HT1080 (cell line): ENCODE data around the gene MDFI. TPM values are rescaled to one million over a fixed set of nuclear protein-coding genes. Genes with fewer than 3 reads are reported as not detected.

Experiments used
- DNase-seq: peaks from one replicate; pipeline ENCODE4 v3.0.0-alpha.2; 2015; ENCODE audit warnings: low read depth
- polyA plus RNA-seq, 2 experiments: library from polyadenylated mRNA; depleted of rRNA; stranded (reverse); fragments of >200 nt; gene quantifications; 2 replicates each; pipeline ENCODE4 v1.2.3, GENCODE V29; 2015
- total RNA-seq: library from RNA; depleted of rRNA; stranded (reverse); fragments of >200 nt; shearing (Covaris generic); gene quantifications from 2 replicates; pipeline ENCODE4 v1.2.3, GENCODE V29; 2014; rRNA removed

Gene MDFI, protein sequence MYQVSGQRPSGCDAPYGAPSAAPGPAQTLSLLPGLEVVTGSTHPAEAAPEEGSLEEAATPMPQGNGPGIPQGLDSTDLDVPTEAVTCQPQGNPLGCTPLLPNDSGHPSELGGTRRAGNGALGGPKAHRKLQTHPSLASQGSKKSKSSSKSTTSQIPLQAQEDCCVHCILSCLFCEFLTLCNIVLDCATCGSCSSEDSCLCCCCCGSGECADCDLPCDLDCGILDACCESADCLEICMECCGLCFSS
- total RNA-seq = 40.3 and 45.8 TPM in 2 replicates
- 46.9 and 62.8 TPM in 2 replicates for polyA plus RNA-seq (2015; cell fraction: cytosol; rRNA removed)
- polyA plus RNA-seq (2015; cell fraction: nucleus; rRNA removed) = 52.6 and 59.2 TPM in 2 replicates

DNA sequence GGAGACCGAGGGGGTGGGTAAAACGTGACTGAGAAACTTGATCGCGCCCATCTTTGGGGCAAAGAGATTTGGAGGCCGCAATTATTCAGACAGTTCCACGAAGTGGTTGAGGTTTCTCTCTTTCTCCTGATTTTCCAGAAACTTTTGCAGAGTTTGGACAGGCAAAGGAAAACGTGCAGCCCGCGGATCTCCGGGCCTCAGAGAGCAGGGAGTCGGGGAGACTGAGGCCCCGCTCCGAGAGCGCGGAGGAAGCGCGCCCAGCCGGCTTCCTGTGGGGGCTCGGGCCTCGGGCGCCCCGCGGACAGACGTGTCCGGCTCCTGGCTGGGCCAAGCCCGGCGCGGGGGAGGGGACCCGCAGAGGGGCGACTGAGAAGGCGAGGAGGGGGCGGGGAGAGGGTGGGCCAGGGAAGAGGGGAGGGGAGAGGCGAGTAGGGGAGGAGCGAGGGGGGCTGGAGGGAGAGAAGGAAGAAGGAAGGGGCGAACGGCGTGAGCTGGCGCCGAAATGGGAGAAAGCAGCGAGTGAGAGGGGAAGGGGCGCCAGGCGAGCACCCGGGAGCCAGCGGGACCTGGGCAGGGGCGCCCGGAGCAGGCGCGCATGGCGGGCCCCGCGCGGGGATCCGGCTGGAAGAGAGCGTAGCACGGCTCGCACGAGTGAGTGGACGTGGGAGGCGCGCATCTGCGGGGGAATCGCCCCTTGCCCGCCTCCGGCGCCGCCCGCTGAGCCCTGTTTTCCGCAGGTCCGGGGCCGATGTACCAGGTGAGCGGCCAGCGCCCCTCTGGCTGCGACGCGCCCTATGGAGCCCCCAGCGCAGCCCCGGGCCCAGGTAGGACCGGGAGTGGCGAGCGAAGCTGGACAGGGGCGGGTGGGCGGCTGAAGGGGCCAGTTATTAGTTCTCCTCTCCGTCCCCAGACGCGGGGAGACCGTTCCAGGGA lies at the start of gene MDFI:
TSS of gene MDFI (plus strand) at position 467 of the 933 bp plus-strand sequence. CDS start at position 749, 282 bp downstream.
- no peak for DNase-seq

DNA sequence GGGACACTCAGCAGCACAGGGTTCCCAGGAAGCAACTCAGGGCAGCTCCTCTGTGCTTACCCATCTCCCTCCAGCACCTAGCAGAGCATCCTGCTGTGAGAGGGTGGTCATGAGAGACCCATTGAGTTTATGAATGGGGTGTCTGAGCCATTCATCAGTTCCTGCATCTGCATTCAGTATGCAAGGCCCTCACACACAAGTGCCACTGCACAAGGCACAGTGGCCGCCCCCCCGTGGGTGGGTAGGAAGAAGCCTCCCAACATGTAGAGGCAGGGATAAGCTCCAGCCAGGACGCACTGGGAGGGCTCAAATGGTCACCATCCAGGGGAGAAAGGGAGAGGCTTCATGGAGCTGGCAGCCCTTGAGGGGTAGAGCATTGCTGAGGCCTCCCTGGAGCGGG lies 49.0 kb upstream of the MDFI start:
- no peak for DNase-seq

DNA sequence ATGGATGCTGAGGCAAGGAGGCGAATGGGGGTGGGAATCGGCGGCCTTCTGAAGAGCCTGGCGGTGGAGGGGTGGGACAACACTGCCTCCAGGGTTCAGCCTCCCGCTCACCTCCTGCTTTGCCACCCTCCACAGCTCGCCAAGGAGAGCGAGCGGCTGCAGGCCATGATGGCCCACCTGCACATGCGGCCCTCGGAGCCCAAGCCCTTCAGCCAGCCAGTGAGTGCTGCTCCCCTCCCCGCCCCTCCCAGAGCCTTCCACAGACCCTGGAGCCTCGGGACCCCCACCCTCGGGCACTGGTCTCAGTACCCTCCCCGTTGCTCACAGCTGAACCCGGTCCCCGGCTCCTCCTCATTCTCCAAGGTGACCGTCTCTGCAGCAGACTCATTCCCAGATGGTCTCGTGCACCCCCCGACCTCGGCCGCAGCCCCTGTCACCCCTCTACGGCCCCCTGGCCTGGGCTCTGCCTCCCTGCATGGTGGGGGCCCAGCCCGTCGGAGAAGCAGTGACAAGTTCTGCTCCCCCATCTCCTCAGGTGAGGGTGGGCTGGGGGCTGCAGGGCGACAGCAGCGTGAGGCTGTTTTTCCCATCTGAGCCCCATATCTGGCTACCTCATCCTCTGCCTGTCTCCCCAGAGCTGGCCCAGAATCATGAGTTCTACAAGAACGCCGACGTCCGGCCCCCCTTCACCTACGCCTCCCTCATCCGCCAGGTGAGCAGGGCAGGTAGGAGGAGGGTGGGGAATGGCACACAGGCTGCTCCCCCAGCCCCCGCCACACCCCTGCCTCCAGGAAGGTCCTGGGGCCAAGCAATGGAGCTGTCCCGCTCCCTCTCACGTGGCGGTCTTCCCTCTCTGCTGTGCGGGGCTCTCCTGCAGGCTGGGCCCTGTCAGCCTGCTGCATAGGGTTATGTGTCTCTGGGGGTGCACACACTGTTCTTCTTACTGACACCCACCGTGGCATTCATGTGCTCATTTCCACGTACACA lies 48.3 kb upstream of the MDFI start:
- DNase-seq = no peak

DNA sequence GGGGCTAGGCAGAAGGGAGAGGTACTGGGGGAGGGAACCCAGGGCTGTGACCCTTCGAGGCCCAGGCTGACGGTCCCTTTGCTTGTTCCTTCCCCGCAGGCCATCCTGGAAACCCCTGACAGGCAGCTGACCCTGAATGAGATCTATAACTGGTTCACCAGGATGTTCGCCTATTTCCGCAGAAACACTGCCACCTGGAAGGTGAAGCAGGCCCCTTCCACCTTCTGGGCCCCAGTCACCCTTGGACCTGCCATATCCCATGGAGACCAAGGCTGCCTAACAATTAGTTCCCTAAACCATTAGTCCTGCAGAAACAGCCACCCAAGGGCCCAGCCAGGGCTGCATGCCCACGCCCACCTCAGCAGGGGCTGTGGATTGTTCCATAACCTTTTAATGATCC lies 47.1 kb upstream of the MDFI start:
- no peak for DNase-seq

DNA sequence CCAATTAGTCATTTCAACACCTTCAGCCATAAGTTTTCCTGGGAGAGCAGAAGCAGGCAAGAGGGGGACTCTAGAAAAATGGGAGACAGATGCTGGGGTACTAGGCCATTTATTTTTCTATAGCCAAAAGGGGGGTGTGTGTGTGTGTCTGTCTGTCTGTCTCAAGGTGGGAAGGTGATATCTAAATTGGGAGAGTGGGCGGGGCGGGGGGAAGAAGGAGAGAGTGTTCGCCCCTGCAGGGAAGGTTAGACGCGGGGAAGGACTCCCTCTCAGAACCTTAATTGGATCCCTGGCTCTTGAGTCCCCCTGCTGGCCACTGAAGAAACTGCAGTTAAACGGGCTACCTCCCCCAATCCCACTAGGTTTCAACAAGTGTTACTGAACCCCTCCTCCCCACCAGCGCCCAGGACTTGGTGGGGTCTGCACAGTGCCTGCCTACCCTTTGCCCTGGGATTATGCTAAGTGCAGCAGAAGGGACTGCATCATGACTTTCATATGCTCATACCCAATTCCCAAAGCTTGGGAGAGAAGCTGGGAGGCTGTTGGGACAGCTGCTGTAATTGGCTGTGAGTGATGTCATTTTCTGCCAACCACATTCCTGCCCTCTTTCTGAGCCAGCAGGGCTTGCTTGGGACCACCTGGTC lies 46.3 kb upstream of the MDFI start:
- peak; percentile 69 for DNase-seq

DNA sequence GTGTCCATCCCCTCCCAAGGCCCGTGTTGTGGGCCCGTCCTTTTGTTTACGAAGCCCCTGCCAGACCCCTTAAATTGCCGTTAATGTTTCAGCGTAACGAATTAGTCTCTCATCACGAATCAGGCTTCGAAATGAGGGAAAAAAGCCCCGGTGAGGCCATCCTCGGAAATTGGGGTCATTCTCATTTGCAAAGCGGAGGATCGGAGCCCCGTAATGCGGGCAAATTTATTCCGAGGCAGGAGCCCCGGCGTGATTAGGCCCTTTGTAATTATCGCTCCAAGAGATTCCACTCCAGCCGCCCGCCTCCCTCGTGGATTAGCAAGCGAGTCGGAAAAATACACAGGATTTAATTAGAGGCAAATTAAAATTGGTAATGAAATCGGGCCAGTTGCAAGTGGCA lies 44.9 kb upstream of the MDFI start:
- no peak for DNase-seq

DNA sequence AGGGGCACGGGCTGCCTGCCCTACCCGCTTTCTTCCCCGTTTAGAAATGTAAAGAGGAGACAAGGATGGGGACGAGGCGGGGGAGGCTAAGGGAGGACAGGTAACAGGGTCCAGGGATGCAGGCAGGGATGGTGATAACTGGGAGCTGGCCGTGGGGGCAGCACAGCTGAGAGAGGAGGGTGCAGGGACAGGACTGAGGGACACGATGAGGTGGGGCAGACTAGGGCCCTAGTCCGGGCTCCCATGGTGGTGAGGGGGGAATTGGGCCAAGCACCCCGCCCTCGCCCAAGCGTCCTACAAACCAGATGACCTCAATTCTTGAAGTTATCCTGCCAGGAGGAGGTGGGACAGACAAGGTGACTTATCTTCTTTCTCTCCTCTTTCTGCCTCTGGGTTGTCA lies 44.4 kb upstream of the MDFI start:
- no peak for DNase-seq

DNA sequence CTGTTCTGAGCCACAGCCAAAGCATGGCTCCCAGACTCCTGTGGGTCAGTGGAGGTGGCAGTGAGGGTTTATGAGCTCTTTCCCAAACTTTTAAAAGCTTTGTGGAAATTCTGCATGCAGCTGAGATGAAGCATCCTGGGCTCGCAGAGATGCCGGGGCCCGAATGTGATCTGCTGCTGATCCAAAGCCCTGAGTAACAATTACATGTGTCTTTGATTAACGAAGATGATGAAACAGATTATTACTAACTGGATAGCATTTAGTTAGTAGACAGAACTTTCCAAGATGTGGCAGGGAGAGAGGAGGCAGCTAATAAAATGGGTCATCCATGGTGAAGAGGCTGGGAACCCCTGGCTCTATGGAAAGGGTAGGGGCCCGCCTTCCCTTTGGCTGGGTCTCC lies 43.9 kb upstream of the MDFI start:
- no peak for DNase-seq

DNA sequence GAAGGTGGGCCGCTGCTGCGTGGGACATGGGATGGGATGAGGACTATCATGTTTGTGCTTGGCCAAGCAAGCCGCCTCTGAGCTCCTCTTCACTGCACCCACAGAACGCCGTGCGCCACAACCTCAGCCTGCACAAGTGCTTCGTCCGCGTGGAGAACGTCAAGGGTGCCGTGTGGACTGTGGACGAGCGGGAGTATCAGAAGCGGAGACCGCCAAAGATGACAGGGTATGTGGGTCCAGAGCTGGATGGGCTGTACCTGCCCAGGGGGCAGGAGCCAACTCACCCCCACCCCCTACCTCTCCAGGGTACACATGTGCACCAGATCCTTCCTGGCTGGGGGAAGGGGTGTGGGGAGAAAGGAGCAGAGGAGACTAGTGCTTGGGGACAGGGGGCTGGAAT lies 43.5 kb upstream of the MDFI start:
- DNase-seq = no peak

DNA sequence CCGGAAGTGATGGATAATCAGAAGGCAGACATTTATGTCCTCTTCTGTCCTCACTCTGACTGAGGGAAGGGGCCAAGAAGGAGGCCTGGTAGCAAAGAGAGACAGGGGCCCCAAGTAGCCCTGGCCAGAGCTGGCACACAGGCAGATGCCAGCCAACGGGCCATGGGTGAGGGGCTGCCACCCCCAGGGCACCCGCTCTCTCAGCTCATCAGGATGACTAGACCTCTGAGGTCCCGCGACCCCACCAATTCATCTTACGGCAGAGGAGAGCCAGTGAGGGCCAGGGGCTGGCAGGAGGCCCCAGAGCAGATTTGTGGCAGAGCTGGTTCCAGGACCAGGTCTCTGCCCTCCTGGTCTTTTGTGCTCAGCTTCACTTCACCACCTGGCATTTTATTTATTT lies 43.1 kb upstream of the MDFI start:
- DNase-seq = no peak

DNA sequence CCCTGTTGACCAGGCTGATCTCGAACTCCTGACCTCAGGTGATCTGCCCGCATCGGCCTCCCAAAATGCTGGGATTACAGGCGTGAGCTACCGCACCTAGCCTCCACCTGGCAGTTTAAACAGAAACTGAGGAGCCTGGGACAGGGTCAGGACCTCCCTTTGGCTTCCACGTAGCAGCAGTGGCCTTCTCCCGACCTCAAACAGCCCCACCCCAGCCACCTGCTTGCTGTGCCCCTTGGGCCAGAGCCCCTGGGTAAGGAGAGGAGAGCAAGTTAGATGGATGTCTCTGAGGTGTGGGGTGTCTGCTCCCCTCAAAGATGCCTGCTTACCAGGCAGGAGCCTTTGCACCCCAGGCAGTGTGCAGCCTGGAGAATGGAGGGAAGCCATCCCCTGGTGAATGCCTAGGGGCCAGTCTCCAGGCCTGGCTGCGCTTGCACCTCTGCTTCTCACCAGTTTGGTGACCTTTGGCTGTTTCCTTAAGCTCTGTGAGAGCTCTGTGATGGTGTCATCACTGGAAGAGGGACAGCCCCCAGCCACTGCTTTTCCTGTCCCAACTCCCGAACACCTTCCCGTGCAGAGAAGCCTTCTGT lies 42.1 kb upstream of the MDFI start:
- no peak for DNase-seq

DNA sequence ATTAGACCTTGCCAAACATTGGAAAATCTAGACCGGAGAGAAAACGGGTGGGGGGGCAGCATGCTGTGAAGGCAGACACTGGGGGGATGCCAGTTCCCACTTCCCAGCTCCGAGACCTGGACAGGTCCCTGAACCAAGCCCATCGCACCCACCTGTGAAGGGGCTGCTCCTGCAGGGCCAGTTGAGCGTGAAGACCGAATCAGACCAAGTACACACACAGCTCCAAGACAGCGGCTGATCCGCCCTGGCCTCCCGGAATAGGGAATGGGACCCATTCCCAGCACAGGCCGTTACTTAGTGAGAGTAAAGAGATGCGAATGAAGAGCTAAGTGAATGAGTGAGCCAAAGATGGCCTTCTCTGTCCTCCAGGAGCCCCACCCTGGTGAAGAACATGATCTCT lies 41.5 kb upstream of the MDFI start:
- DNase-seq = no peak

DNA sequence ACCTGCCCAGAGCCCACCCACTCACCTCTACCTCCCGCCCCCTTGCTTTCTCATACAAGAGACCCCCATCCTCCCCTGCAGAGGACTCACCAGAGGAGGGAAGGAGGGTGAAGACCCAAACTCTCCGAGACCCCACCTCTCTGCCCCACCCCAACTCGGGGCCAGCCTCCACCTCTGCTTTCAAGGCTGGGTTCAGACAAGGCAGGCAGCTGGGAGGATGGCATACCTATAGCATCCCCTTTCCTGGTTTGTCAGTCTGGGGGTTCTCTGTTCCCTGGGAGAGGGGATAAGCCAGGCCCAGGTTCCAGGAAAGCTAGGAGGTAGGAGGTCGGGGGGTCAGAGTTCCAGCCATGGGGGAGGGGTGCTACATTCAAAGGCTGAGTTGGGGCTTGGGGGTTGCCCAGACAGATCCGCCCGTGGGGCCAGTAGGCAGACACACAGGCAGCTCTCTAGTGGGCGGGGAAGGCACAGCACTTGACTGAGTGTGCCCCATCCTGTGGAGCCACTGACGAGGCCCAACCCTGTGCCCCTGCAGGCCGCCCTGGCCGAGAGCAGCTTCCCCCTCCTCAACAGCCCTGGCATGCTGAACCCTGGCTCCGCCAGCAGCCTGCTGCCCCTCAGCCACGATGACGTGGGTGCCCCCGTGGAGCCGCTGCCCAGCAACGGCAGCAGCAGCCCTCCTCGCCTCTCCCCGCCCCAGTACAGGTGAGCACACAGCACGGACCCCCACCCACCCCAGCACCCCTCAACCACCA lies 40.8 kb upstream of the MDFI start:
- DNase-seq = no peak

DNA sequence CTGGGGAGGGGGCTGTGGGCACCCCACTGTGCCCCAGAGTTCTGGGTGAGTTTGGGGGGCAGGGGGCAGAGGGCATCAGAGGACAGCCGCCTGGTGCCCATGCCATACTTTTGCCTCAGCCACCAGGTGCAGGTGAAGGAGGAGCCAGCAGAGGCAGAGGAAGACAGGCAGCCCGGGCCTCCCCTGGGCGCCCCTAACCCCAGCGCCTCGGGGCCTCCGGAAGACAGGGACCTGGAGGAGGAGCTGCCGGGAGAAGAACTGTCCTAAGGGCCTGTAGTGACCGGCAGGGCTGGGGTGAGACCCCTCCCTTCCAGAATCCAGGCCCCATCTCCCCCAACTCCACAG lies 39.6 kb upstream of the MDFI start:
- DNase-seq = no peak

DNA sequence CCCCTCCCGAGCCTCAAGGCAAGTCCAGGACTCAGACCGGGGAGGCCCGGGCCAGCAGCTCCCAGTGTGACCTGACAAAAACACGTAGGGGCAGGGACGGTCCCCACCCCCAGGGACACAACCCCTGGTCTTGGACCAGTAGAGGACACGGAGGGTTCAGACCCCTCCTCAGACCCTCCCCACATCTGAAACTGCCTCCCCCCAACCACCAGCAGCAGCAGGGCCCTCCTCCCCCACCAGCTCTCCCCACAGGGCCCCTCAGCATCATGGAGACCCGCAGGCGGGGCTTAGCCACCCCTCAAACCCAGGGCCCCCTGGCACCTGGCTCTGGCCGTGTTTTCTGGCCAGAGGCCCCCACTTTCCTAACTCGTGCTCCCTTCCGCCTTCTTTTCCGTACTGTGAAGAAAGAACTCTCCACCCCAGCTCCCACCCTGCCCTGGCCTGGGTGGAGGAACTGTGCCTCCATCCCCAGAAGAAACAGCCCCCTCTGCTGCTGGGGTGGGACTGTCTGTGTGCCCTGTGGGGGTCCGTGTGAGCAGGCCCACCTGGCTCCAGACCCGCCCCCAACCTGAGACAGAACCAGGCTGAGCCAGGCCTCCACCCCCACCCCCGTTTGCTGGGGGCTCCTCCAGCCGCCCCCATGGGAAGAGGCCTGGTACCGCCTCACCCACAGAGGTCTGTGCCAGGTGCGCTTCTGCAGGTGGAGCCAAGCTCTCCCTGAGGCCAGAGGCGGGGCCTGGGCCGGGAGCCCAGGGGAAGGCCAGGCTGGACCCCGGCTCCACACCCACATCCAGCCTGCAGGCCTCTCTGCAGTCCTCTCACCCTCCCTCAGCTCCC lies 39.0 kb upstream of the MDFI start:
- no peak for DNase-seq

DNA sequence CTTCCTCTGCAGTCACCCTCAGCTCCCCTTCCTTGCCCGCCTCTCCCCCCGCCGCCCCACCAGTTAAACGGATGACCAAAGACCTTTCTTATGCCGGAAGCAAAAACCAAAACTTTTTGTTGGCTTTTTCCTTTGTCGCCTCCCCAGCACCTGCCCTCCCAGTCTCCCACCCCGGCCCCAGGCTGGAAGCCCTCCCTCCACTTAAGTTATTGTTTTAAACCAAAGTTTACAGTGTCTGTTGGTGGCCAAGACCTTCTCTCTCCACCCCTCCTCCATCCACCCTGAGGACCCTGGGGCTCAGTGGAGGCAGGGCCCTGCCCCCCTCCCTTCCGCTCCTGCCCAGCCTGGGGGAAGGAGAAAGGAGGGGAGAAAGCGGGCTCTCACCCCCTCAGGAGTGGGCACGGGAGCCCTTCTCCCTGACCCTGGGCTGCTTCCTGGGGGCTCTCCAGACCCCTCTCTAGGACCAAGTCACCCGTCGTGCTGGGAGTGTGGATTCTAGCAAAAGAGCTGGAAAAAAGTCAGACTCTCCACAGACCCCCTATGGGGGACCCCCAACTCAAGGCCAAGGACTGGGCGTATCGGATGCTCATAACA lies 38.3 kb upstream of the MDFI start:
- DNase-seq = no peak

DNA sequence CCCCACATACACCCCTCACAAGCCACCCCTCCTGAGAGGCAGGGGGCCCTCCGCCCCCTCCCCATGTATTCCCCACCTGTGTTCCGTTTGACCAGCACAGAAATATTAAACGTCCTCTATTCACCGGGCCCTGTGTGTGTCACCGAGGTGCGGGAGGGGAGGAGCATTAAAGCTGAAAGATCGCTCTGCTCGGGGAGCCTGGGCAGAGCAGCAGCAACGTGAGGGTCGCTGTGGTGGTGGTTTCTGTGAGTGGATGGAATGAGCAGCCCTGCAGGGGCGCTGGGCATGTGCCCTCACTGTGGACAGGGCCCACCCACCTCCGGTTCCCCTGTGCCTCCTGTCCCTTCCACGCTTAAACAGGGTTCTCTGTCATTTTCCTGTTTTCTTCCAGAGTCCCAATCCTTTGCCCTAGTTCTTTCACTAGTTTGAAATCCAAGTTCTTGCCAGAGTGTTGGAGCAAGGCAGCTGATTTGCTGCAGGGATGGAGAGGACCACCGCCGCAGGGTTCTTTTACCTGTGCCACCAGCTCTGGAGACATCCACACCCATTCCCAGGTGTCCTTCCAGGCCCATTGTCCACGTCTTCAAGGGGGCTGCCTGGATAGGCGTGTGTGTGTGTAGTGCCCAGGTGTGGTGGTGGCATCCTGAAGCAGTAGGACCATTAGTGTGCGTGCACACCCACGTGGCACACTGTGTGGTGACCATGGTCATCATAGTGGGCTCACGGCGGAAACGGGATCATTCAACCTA lies 37.6 kb upstream of the MDFI start:
- no peak for DNase-seq

DNA sequence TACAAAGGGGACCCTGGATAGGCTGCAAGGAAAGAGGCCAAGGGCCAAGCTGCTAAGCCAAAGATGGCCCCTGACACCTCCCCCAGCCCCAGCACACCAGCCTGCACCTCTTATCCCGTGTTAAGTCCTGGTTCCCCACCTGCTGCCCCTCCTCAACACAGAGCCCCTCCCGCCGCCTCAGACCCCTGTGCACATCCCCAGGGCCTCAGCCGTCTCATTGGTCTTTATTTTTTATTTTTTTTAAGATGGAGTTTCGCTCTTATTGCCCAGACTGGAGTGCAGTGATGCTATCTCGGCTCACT lies 37.1 kb upstream of the MDFI start:
- no peak for DNase-seq
